Measurements from ENCODE around the gene RAB27B. TPM values are rescaled to one million over a fixed set of nuclear protein-coding genes. Genes with fewer than 3 reads are reported as not detected.

The RAB27B gene
- total and polyA plus RNA-seq, 2 of the 8 experiments (the other 6 are each of a cell fraction or from before 2014, with no cell fraction given): 0.05 to 0.60 TPM

- no peak overlapping the region; the same call in 1 of the 2 replicates for H3K18ac ChIP-seq (ENCODE audit: extremely low read depth, low read length)
- FAIRE-seq: no peak
These were observed 104.2 kb downstream of the RAB27B start for GRCh38 chr18:54932472-54932871.

More at GRCh38 chr18:54932472-54932871, 104.2 kb downstream of the RAB27B start:
- Histone ChIP-seq H3K27me3 (replicated peaks in 1 of 4; ENCODE audit: control insufficient read depth in 3 of 4, extremely low read depth in 1 of 4, insufficient read depth in 3 of 4, low read length in 3 of 4) (no peaks in the 10 kb centered on the region), H3K79me1 (ENCODE audit: low read depth, low read length) (no peaks in the 10 kb centered on the region), H2BK5ac (ENCODE audit: low read depth, low read length) (no peak overlapping the region), H2BK15ac (ENCODE audit: low read length) (no peak overlapping the region), H4K8ac (ENCODE audit: extremely low read depth, insufficient read depth, low read length) (no peak overlapping the region), H3K79me2 (ENCODE audit: control insufficient read depth in 1 of 2, insufficient read depth in 2 of 2, low read length in 2 of 2) (no peaks in the 10 kb centered on the region), H3K4me3 (ENCODE audit: extremely low read depth in 1 of 4, insufficient read depth in 2 of 4, low read depth in 3 of 4, low read length in 4 of 4) (no peak overlapping the region), H2BK12ac (ENCODE audit: low read depth, low read length) (no peak overlapping the region), H2AK5ac (ENCODE audit: low read depth, low read length) (no peak overlapping the region), H3K56ac (replicated peaks; ENCODE audit: insufficient read length, low read depth, low read length) (no peak overlapping the region), H4K20me1 (replicated peaks in 1 of 2; ENCODE audit: control insufficient read depth in 1 of 2, insufficient read depth in 2 of 2, low read length in 2 of 2) (no peaks in the 10 kb centered on the region), H3K4me2 (ENCODE audit: insufficient read depth in 1 of 2, low read depth in 2 of 2, low read length in 2 of 2) (no peak overlapping the region), H2BK20ac (ENCODE audit: low read length) (no peak overlapping the region), H2AFZ (ENCODE audit: low read length) (no peak overlapping the region), H3K14ac (ENCODE audit: insufficient read length) (no peak overlapping the region), H3K4ac (replicated peaks; ENCODE audit: insufficient read length, low read depth, low read length) (no peak overlapping the region), H3K4me1 (replicated peaks in 1 of 4; ENCODE audit: control insufficient read depth in 3 of 4, insufficient read depth in 4 of 4, low read length in 3 of 4) (no peaks in the 10 kb centered on the region), H4K5ac (ENCODE audit: insufficient read length, low read depth, low read length) (no peak overlapping the region), H3K23me2 (ENCODE audit: low read depth, low read length) (no peaks in the 10 kb centered on the region), H3K9me3 (ENCODE audit: insufficient read depth in 2 of 2, low read depth in 1 of 2, low read length in 1 of 2) (no peaks in the 10 kb centered on the region), H4K91ac (replicated peaks; ENCODE audit: insufficient read length, low read length) (no peak overlapping the region), H3K27ac (ENCODE audit: low read depth, low read length) (no peak overlapping the region), H2BK120ac (replicated peaks; ENCODE audit: low read depth, low read length) (no peak overlapping the region), H3K23ac (ENCODE audit: insufficient read length) (no peak overlapping the region), H3K36me3 (ENCODE audit: control insufficient read depth in 2 of 4, insufficient read depth in 4 of 4, low read length in 3 of 4) (no peaks in the 10 kb centered on the region), H3K9ac (replicated peaks in 1 of 4; ENCODE audit: extremely low read depth in 1 of 4, low read depth in 3 of 4, low read length in 3 of 4) (no peak overlapping the region)
- WGBS, 2 experiments (ENCODE audit: extremely low coverage in 1 of 2, insufficient coverage in 1 of 2, insufficient read length in 1 of 2, insufficient replicate concordance in 2 of 2, low coverage in 1 of 2, low lambda C conversion rate in 2 of 2, missing lambda C conversion rate in 1 of 2): 92% methylated on average over 1 of the region's 1 CpG; no CpG with 5 or more reads in 1 of the 2 experiments
- DNase-seq (ENCODE audit: low read depth in 1 of 2, low spot score in 2 of 2): no peak
- POLR2A ChIA-PET (ENCODE audit: partially characterized antibody): no interaction called here
- CTCF ChIA-PET (ENCODE audit: partially characterized antibody): no interaction called here
- TF ChIP-seq ATF2 (IDR thresholded peaks at IDR 0.05; ENCODE audit: low read length) (no peak), KDM5A (IDR thresholded peaks at IDR 0.05; ENCODE audit: low read length) (no peak), EZH2 (IDR thresholded peaks at IDR 0.05; ENCODE audit: low read depth, low read length, severe bottlenecking) (no peak), SP1 (IDR thresholded peaks at IDR 0.05; ENCODE audit: low read depth, low read length) (no peak), GTF2F1 (IDR thresholded peaks at IDR 0.05; ENCODE audit: borderline replicate concordance, low read depth, low read length) (no peak), RBBP5 (IDR thresholded peaks at IDR 0.05; ENCODE audit: borderline replicate concordance, low read depth, low read length) (no peak), NANOG (IDR thresholded peaks at IDR 0.05; ENCODE audit: insufficient read depth, low read depth, low read length, poor library complexity, severe bottlenecking) (no peak)
